ENCODE measurements around the gene STEAP4. TPM values are rescaled to one million over a fixed set of nuclear protein-coding genes. Genes with fewer than 3 reads are reported as not detected.
A peak's percentile ranks its signal among the peaks of the same experiment; 100 is the strongest.

STEAP4 gene
- polyA plus RNA-seq, 2 of the 4 experiments (the other 2 are of a cell fraction): not detected

GRCh38 chr7:88224601-88225275 is 82.0 kb downstream of the STEAP4 start:
- no peak overlapping the region for H3K4me3 ChIP-seq
- POLR2A ChIA-PET: no interaction called here
- peak in 1 of 2 experiments; percentile 21 for DNase-seq (ENCODE audit: low read depth in 1 of 2, low spot score in 1 of 2)
- ATAC-seq: no peak
- 23% methylated on average over 2 of the region's 2 CpGs for WGBS (ENCODE audit: missing lambda C conversion rate)
- peaks cover 10% of the 10 kb centered on the region; the same call in 2 of the 3 replicates for H3K9me3 ChIP-seq
- CTCF ChIA-PET: interaction anchor here (1.1 to 2.7 kb wide), 3 partner anchors 16 to 18 kb away, joined by 3 to 14 read pairs (median 4); no protein-coding TSS in a partner anchor
- H3K4me1 ChIP-seq: peaks cover 41% of the 10 kb centered on the region
- FAIRE-seq: no peak
- H3K27ac ChIP-seq: peak overlapping the region in 1 of 2 experiments; percentile 33; a peak in 2 of 6 replicates
- peak overlapping the region; percentile 53 for H3K4me2 ChIP-seq
- TF ChIP-seq ZNF302 (CRISPR knock-in tag; IDR thresholded peaks at IDR 0.05) (no peak), REST (IDR thresholded peaks at IDR 0.05) (no peak), FOSL2 (IDR thresholded peaks at IDR 0.05) (peak; percentile 18; the same call in 1 of the 2 replicates), FOSL2 (CRISPR knock-in tag; IDR thresholded peaks at IDR 0.05) (0 out of 2 replicates have a peak, but pooled peaks have one; percentile 35), ELK1 (IDR thresholded peaks at IDR 0.05; ENCODE audit: low read depth, low read length) (no peak), JUN (IDR thresholded peaks at IDR 0.05) (0 out of 5 replicates have a peak, but pooled peaks of 1 of the 2 experiments have one; percentile 23)

GRCh38 chr7:88223265-88223664 is 83.4 kb downstream of the STEAP4 start:
- Histone ChIP-seq H3K4me1 (peaks cover 47% of the 10 kb centered on the region), H3K9me3 (0 out of 3 replicates have a peak, but pooled peaks cover under 1% of the 10 kb centered on the region), H3K4me2 (no peak overlapping the region), H3K27ac (no peak overlapping the region), H3K4me3 (no peak overlapping the region)
- no peak for ATAC-seq
- ChIA-PET CTCF (interaction anchor here (1.3 to 1.4 kb wide), 2 partner anchors 15 to 16 kb away, joined by 3 to 4 read pairs; no protein-coding TSS in a partner anchor), POLR2A (no interaction called here)
- FAIRE-seq: no peak
- TF ChIP-seq CBX2 (IDR thresholded peaks at IDR 0.05; ENCODE audit: borderline replicate concordance, low read depth): no peak
- no peak for TF ChIP-seq EP300 (IDR thresholded peaks at IDR 0.05)
- TF ChIP-seq HEYL (CRISPR knock-in tag; IDR thresholded peaks at IDR 0.05): no peak
- no peak for TF ChIP-seq RNF2 (IDR thresholded peaks at IDR 0.05; ENCODE audit: borderline replicate concordance, low read depth)
- TF ChIP-seq RAD21 (conservative IDR thresholded peaks at IDR 0.05 in 1 of 2, IDR thresholded peaks at IDR 0.05 in 1 of 2): no peak
- no peak for TF ChIP-seq CEBPB (IDR thresholded peaks at IDR 0.05)
- TF ChIP-seq MYC (IDR thresholded peaks at IDR 0.05; ENCODE audit: borderline replicate concordance, low read length): no peak
- no peak for TF ChIP-seq FOSL2 (IDR thresholded peaks at IDR 0.05)
- no peak for TF ChIP-seq FOSL2 (CRISPR knock-in tag; IDR thresholded peaks at IDR 0.05)
- no peak for TF ChIP-seq HDAC2 (IDR thresholded peaks at IDR 0.05)
- TF ChIP-seq ATOH8 (CRISPR knock-in tag; IDR thresholded peaks at IDR 0.05; ENCODE audit: low read depth): no peak
- TF ChIP-seq REST (IDR thresholded peaks at IDR 0.05): no peak
- TF ChIP-seq ELK1 (IDR thresholded peaks at IDR 0.05; ENCODE audit: low read depth, low read length): no peak
- TF ChIP-seq GATA3 (IDR thresholded peaks at IDR 0.05; ENCODE audit: borderline replicate concordance): no peak
- no peak for TF ChIP-seq HES2 (IDR thresholded peaks at IDR 0.05)
- TF ChIP-seq HOXB5 (CRISPR knock-in tag; IDR thresholded peaks at IDR 0.05): no peak
- TF ChIP-seq ZC3H11A (IDR thresholded peaks at IDR 0.05): no peak
- no peak for TF ChIP-seq ZSCAN20 (CRISPR knock-in tag; IDR thresholded peaks at IDR 0.05)
- no peak for TF ChIP-seq RFX5 (IDR thresholded peaks at IDR 0.05)
- DNase-seq (ENCODE audit: low read depth in 1 of 2, low spot score in 1 of 2): no peak
- 91% methylated on average over 2 of the region's 2 CpGs for WGBS (ENCODE audit: missing lambda C conversion rate)

All from A549 (cell line).